Measurements from ENCODE around the gene TBC1D14. TPM values are rescaled to one million over a fixed set of nuclear protein-coding genes. Genes with fewer than 3 reads are reported as not detected.
A peak's percentile ranks its signal among the peaks of the same experiment; 100 is the strongest.

TBC1D14 gene
- total RNA-seq, 4 donors from 2014 or later: 42.6 to 56.9 (median 54.0) TPM

- intact Hi-C loops (cut with DNase I; ENCODE audit: low total_unique reads) (loop anchor here (10.0 kb wide), 2 partner anchors 81 to 89 kb away; partner anchors contain the start of gene TBC1D14), in situ Hi-C loops (cut with MboI; ENCODE audit: low pct_ligation_motif_present in 1 of 4, low pct_unique_long_range_greater_than_20kb in 1 of 4, low sequenced_read_pairs in 3 of 4) (no loop called here)
- H3K4me3 ChIP-seq: peak overlapping the region; percentile 54 to 75 (median 63)
- peak overlapping the region; percentile 95 to 97 (median 96) for H3K27ac ChIP-seq
- TF ChIP-seq EP300 (IDR thresholded peaks at IDR 0.05; ENCODE audit: low read depth): no peak
- TF ChIP-seq, protein P1, sequence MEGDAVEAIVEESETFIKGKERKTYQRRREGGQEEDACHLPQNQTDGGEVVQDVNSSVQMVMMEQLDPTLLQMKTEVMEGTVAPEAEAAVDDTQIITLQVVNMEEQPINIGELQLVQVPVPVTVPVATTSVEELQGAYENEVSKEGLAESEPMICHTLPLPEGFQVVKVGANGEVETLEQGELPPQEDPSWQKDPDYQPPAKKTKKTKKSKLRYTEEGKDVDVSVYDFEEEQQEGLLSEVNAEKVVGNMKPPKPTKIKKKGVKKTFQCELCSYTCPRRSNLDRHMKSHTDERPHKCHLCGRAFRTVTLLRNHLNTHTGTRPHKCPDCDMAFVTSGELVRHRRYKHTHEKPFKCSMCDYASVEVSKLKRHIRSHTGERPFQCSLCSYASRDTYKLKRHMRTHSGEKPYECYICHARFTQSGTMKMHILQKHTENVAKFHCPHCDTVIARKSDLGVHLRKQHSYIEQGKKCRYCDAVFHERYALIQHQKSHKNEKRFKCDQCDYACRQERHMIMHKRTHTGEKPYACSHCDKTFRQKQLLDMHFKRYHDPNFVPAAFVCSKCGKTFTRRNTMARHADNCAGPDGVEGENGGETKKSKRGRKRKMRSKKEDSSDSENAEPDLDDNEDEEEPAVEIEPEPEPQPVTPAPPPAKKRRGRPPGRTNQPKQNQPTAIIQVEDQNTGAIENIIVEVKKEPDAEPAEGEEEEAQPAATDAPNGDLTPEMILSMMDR (IDR thresholded peaks at IDR 0.05): no peak
- no peak for TF ChIP-seq POLR2AphosphoS5 (IDR thresholded peaks at IDR 0.05)
- TF ChIP-seq POLR2A (IDR thresholded peaks at IDR 0.05): no peak
- no peaks in the 10 kb centered on the region for H3K27me3 ChIP-seq
- WGBS, 2 donors (ENCODE audit: low coverage in 1 of 2): 3 to 13% methylated on average over 5 to 28 of the region's 28 CpGs
- no peaks in the 10 kb centered on the region for H3K9me3 ChIP-seq
- no peak for DNase-seq
- H3K36me3 ChIP-seq: no peaks in the 10 kb centered on the region
- peaks cover 18 to 57% (median 41%) of the 10 kb centered on the region in 4 donors for H3K4me1 ChIP-seq
Measured at GRCh38 chr4:6986072-6986780, 76.6 kb downstream of the TBC1D14 start.

- peak; percentile 96 for DNase-seq
- TF ChIP-seq POLR2AphosphoS5 (IDR thresholded peaks at IDR 0.05) (peak; percentile 85 to 89 (median 89)), EP300 (IDR thresholded peaks at IDR 0.05; ENCODE audit: low read depth) (no peak), POLR2A (IDR thresholded peaks at IDR 0.05) (peak; percentile 86)
- TF ChIP-seq, protein P1 (IDR thresholded peaks at IDR 0.05): peak in 2 of 5 experiments; percentile 22 to 29
- Histone ChIP-seq H3K4me1 (peaks cover 24 to 64% (median 45%) of the 10 kb centered on the region in 4 donors), H3K27me3 (no peaks in the 10 kb centered on the region), H3K27ac (peak overlapping the region; percentile 95 to 97 (median 96)), H3K36me3 (no peaks in the 10 kb centered on the region), H3K4me3 (peak overlapping the region; percentile 54 to 75 (median 63)), H3K9me3 (no peaks in the 10 kb centered on the region)
- WGBS, 2 donors (ENCODE audit: low coverage in 1 of 2): 0% methylated on average over 4 to 31 of the region's 78 CpGs
- in situ Hi-C loops (cut with MboI; ENCODE audit: low pct_ligation_motif_present in 1 of 4, low pct_unique_long_range_greater_than_20kb in 1 of 4, low sequenced_read_pairs in 3 of 4): no loop called here
- intact Hi-C loops (cut with DNase I; ENCODE audit: low total_unique reads): loop anchor here (10.0 kb wide), 2 partner anchors 82 to 88 kb away; partner anchors contain the start of gene TBC1D14
Measured at GRCh38 chr4:6986781-6987587, 77.4 kb downstream of the TBC1D14 start.

DNA sequence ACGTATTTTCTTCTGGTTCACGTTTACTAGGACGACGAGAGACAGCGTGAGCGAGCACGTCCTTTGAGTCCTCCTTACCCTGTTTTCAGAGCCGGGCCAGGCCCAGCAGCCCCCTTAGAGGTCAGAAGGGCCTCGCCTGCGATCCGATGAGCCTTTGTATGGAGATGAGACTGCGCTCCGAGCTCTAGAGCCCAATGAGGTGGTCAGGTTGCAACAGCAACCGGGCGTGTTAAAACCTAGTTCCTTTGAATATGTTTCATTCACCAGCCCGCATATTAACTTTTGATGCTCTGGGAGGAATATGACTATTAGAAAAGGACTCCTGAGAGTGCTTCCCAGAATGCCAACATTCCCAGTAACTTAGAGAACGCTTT, 77.9 kb downstream of the TBC1D14 start:
- WGBS, 2 donors (ENCODE audit: low coverage in 1 of 2): 4 to 10% methylated on average over 4 to 17 of the region's 17 CpGs
- H3K36me3 ChIP-seq: no peaks in the 10 kb centered on the region
- TF ChIP-seq POLR2A (IDR thresholded peaks at IDR 0.05): no peak
- TF ChIP-seq POLR2AphosphoS5 (IDR thresholded peaks at IDR 0.05): no peak
- no peak for TF ChIP-seq EP300 (IDR thresholded peaks at IDR 0.05; ENCODE audit: low read depth)
- TF ChIP-seq, protein P1 (IDR thresholded peaks at IDR 0.05): no peak
- in situ Hi-C loops (cut with MboI; ENCODE audit: low pct_ligation_motif_present in 1 of 4, low pct_unique_long_range_greater_than_20kb in 1 of 4, low sequenced_read_pairs in 3 of 4) (no loop called here), intact Hi-C loops (cut with DNase I; ENCODE audit: low total_unique reads) (loop anchor here (10.0 kb wide), 2 partner anchors 83 to 87 kb away; partner anchors contain the start of gene TBC1D14)
- peak overlapping the region; percentile 42 to 75 (median 62) for H3K4me3 ChIP-seq
- H3K9me3 ChIP-seq: no peaks in the 10 kb centered on the region
- no peaks in the 10 kb centered on the region for H3K27me3 ChIP-seq
- DNase-seq: no peak
- peak overlapping the region; percentile 95 to 97 (median 96) for H3K27ac ChIP-seq
- H3K4me1 ChIP-seq: peaks cover 27 to 70% (median 50%) of the 10 kb centered on the region in 4 donors

All from transverse colon (tissue), 4 donors.